ACC112 (cell line): Measurements from ENCODE around the gene AHNAK2.

Experiments
- H2AFZ ChIP-seq: fragments of 200-600 bp; sonication (generic); one replicate; pipeline ENCODE4 v1.6.0; 2017; ENCODE audit warnings: antibody characterized with exemption, low read length; ENCODE audit not compliant: unreplicated experiment
- H3K27ac ChIP-seq: fragments of 200-600 bp; sonication (generic); 2 replicates; pipeline ENCODE4 v1.5.1; 2014; ENCODE audit warnings: low read depth, mild to moderate bottlenecking, antibody characterized with exemption, low read length, moderate library complexity
- H3K27me3 ChIP-seq: fragments of 200-600 bp; sonication (generic); 2 replicates; pipeline ENCODE4 v1.6.1; 2014; ENCODE audit warnings: mild to moderate bottlenecking, antibody characterized with exemption, low read length, moderate library complexity, mixed read lengths; ENCODE audit not compliant: insufficient read depth
- H3K36me3 ChIP-seq: fragments of 200-600 bp; sonication (generic); 2 replicates; pipeline ENCODE4 v1.6.1; 2016; ENCODE audit warnings: mild to moderate bottlenecking, antibody characterized with exemption, low read length, moderate library complexity, mixed read lengths; ENCODE audit not compliant: insufficient read depth
- H3K4me1 ChIP-seq: fragments of 200-600 bp; sonication (generic); one replicate; pipeline ENCODE4 v1.6.1; 2016; ENCODE audit warnings: low read length, mixed read lengths; ENCODE audit not compliant: insufficient read depth, unreplicated experiment, control insufficient read depth
- H3K4me3 ChIP-seq: fragments of 200-600 bp; sonication (generic); 2 replicates; pipeline ENCODE4 v1.5.1; 2014; ENCODE audit warnings: mild to moderate bottlenecking, low read depth, low read length
- H3K79me2 ChIP-seq: fragments of 200-600 bp; sonication (generic); one replicate; pipeline ENCODE4 v1.6.0; 2016; ENCODE audit warnings: low read length; ENCODE audit not compliant: control insufficient read depth, unreplicated experiment, insufficient read depth

AHNAK2 gene

GRCh38 chr14:105020815-105021655 is 42.9 kb upstream of the AHNAK2 start, which contains the start of gene CDCA4:
Gene CDCA4, minus strand, starts transcription at chr14:105021083. Its CDS starts 9,154 bp downstream, at chr14:105011929.
- Histone ChIP-seq H2AFZ (peak within 1 kb of the TSS; percentile 87), H3K27me3 (no peaks in the 10 kb centered on the region), H3K27ac (peak within 1 kb of the TSS; percentile 99), H3K79me2 (peaks cover 62% of the 10 kb centered on the region), H3K4me3 (peak within 1 kb of the TSS; percentile 100), H3K36me3 (no peaks in the 10 kb centered on the region; the same call in 1 of the 2 replicates), H3K4me1 (peaks cover 59% of the 10 kb centered on the region)

- Histone ChIP-seq H2AFZ (no peak overlapping the region), H3K4me1 (peaks cover 53% of the 10 kb centered on the region), H3K36me3 (no peaks in the 10 kb centered on the region; the same call in 1 of the 2 replicates), H3K27ac (peak overlapping the region; percentile 63), H3K79me2 (peaks cover 71% of the 10 kb centered on the region), H3K4me3 (peak overlapping the region; percentile 99), H3K27me3 (no peaks in the 10 kb centered on the region)
Measured at GRCh38 chr14:105019861-105020814, 42.0 kb upstream of the AHNAK2 start.

- Histone ChIP-seq H3K27me3 (no peaks in the 10 kb centered on the region), H3K4me3 (peak overlapping the region; percentile 99; the same call in 1 of the 2 replicates), H3K27ac (no peak overlapping the region), H2AFZ (no peak overlapping the region), H3K4me1 (peaks cover 57% of the 10 kb centered on the region), H3K79me2 (peaks cover 88% of the 10 kb centered on the region), H3K36me3 (no peaks in the 10 kb centered on the region; the same call in 1 of the 2 replicates)
Measured at GRCh38 chr14:105018414-105018813, 40.2 kb upstream of the AHNAK2 start.

GRCh38 chr14:105015905-105016304 is 37.7 kb upstream of the AHNAK2 start:
- Histone ChIP-seq H3K36me3 (peaks cover under 1% of the 10 kb centered on the region; the same call in 1 of the 2 replicates), H3K4me3 (no peak overlapping the region), H3K27ac (no peak overlapping the region), H3K79me2 (peaks cover 100% of the 10 kb centered on the region), H3K27me3 (no peaks in the 10 kb centered on the region), H3K4me1 (peaks cover 45% of the 10 kb centered on the region), H2AFZ (no peak overlapping the region)

GRCh38 chr14:105015242-105015641 is 37.1 kb upstream of the AHNAK2 start:
- Histone ChIP-seq H3K4me1 (peaks cover 45% of the 10 kb centered on the region), H3K27ac (no peak overlapping the region; the same call in 1 of the 2 replicates), H3K36me3 (peaks cover 5% of the 10 kb centered on the region; the same call in 1 of the 2 replicates), H3K79me2 (peaks cover 99% of the 10 kb centered on the region), H3K4me3 (no peak overlapping the region), H2AFZ (no peak overlapping the region), H3K27me3 (no peaks in the 10 kb centered on the region)

GRCh38 chr14:105014631-105015030 is 36.5 kb upstream of the AHNAK2 start:
- H3K4me1 ChIP-seq: peaks cover 44% of the 10 kb centered on the region
- no peak overlapping the region; the same call in 1 of the 2 replicates for H3K27ac ChIP-seq
- H3K79me2 ChIP-seq: peaks cover 99% of the 10 kb centered on the region
- H2AFZ ChIP-seq: no peak overlapping the region
- no peak overlapping the region for H3K4me3 ChIP-seq
- peaks cover 7% of the 10 kb centered on the region; the same call in 1 of the 2 replicates for H3K36me3 ChIP-seq
- no peaks in the 10 kb centered on the region for H3K27me3 ChIP-seq

GRCh38 chr14:105014032-105014431 is 35.9 kb upstream of the AHNAK2 start:
- Histone ChIP-seq H3K27me3 (no peaks in the 10 kb centered on the region), H3K36me3 (peaks cover 7% of the 10 kb centered on the region; the same call in 1 of the 2 replicates), H3K4me1 (peaks cover 38% of the 10 kb centered on the region), H3K4me3 (no peak overlapping the region), H2AFZ (no peak overlapping the region), H3K27ac (no peak overlapping the region), H3K79me2 (peaks cover 99% of the 10 kb centered on the region)

GRCh38 chr14:105013150-105013785 is 35.1 kb upstream of the AHNAK2 start:
- H3K27ac ChIP-seq: no peak overlapping the region
- H3K4me1 ChIP-seq: peaks cover 33% of the 10 kb centered on the region
- H3K36me3 ChIP-seq: peaks cover 7% of the 10 kb centered on the region; the same call in 1 of the 2 replicates
- H2AFZ ChIP-seq: no peak overlapping the region
- no peak overlapping the region for H3K4me3 ChIP-seq
- H3K79me2 ChIP-seq: peaks cover 92% of the 10 kb centered on the region
- no peaks in the 10 kb centered on the region for H3K27me3 ChIP-seq

GRCh38 chr14:105012171-105012985 is 34.2 kb upstream of the AHNAK2 start:
- Histone ChIP-seq H3K4me1 (peaks cover 27% of the 10 kb centered on the region), H3K27ac (no peak overlapping the region), H3K4me3 (no peak overlapping the region), H3K79me2 (peaks cover 83% of the 10 kb centered on the region), H3K27me3 (no peaks in the 10 kb centered on the region), H2AFZ (no peak overlapping the region), H3K36me3 (peaks cover 7% of the 10 kb centered on the region; the same call in 1 of the 2 replicates)
